Stimulated activated CD8-positive, alpha-beta memory T cell treated with anti-CD3 and anti-CD28 coated beads, Interleukin-7, amount 100 ng/mL, for 24 hours (primary cell): Measurements from ENCODE around the gene PCBP3.
"Not testable (repeated sequence)": the region's sequence is repeated elsewhere in the genome, so short reads cannot be mapped to it uniquely, and the experiment has no call there.

Experiments used
- DNase-seq: peaks from one replicate; pipeline ENCODE4 v3.0.0-alpha.2; 2020; ENCODE audit warnings: low read depth

PCBP3 gene

DNA sequence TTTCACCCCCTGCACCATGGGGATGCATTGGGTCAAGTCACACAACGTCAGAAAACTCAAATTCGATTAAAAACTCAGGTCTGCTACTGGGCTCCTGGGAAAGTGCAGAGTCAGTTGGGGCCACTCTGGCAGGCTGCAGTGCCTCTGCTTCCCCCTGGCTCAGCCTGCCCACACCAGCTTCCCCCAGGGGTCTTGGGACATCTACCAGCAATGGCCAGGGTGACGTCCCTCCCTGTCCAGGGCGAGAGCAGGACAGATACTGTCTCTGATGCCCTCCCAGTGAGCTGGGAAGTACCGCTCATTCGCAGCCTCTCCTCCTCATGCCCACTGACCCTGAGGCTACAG is 231.9 kb downstream of the PCBP3 start:
- DNase-seq = no peak

DNA sequence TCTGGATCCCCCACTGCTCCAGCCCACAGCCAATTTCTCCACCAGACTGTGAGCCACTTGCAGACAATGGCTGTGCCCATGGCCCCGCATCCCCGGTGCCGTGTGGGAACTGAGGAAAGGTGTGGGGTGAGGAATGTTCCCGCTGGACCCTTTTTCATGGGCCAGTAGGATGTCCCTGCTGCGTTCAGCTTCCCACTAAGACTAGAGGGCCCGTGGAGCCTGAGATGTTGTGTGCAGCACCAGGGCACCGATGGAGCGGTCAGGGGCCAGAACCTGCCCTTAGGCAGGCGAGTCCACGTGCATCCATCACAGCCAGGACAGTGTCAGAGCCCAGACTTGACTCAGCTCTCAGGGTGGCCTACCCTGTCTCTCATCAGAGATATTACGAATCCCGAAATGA is 232.4 kb downstream of the PCBP3 start:
- DNase-seq = no peak

DNA sequence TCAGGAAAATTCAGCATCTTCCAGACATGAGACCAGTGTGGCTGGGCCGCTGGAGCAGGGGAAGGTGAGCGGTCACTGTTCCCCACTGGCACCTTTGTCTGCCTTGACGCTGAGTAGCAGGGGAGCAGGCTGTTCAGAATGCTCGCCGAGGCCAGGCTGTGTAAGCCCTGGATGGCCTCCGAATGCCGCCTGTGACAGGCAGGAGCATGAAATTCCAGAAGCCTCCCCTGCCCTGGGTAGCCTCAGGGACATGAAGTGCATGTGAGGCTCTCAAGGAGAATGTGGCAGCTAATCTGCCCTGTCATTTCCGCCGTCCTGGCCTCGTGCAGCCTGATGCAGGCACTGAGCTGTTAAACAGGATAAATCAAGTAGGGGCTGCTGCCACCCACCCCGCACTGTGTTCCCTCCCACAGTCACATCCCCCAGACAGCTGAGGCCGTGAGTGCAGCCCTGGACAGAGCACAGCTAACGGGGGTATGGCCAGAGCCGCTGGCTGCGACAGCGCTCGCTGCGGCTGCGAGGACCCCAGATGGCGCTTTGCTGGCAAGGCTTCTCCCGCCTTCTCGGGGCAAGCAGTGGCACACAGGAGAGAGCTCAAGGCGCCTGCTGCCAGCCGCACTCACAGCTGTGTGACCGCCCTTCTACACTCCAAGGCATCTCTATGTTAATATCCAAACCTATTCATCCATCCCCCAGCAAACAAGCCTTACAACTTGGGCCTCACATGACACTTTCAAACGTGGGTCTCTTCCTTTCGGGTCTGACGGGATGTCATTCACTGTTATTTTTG is 233.1 kb downstream of the PCBP3 start:
- DNase-seq = no peak

DNA sequence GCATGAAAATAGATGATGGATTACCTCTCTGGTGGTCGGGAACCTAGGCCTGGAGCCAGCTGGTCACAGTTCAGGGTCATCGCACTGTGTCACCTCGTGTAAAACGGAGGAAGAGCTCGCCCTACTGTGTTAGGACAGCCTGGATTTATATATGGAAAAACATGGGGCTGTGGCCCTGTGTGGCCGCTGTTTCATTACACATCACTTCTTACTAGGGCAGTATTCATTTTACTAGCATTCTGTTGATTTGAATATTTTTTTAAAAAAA is 233.6 kb downstream of the PCBP3 start:
- DNase-seq = no peak

DNA sequence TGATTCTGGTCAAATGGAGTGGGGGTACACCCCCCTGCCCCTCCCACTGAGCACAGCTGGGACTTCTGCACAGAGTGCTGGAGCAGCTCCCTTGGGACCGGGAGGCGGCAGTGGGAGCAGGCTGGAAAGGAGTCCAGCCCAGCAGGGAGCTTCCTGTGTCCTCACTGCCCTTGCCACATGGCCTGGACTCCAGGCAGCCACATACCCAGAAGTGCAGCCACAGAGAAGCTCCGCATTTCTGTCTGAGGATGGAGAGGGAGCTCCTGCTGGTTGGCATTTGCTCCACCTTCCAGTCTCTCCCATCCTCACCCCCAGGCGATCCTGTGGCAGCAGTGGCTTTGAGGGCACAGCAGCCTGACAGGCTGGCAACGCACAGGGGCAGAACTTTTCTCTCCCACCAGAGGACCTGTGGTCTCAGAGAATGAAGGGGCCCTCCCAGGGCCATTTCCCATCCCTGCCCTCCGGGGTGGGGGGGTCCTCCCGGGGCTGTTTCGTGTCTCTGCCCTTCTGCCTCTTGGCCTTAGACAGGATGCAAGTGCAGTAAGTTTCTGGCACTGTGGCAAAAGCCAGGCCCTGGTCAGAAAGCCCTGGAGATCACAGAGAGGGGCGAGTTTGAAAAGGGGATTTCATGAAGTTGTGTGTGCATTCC is 234.4 kb downstream of the PCBP3 start:
- DNase-seq = no peak

DNA sequence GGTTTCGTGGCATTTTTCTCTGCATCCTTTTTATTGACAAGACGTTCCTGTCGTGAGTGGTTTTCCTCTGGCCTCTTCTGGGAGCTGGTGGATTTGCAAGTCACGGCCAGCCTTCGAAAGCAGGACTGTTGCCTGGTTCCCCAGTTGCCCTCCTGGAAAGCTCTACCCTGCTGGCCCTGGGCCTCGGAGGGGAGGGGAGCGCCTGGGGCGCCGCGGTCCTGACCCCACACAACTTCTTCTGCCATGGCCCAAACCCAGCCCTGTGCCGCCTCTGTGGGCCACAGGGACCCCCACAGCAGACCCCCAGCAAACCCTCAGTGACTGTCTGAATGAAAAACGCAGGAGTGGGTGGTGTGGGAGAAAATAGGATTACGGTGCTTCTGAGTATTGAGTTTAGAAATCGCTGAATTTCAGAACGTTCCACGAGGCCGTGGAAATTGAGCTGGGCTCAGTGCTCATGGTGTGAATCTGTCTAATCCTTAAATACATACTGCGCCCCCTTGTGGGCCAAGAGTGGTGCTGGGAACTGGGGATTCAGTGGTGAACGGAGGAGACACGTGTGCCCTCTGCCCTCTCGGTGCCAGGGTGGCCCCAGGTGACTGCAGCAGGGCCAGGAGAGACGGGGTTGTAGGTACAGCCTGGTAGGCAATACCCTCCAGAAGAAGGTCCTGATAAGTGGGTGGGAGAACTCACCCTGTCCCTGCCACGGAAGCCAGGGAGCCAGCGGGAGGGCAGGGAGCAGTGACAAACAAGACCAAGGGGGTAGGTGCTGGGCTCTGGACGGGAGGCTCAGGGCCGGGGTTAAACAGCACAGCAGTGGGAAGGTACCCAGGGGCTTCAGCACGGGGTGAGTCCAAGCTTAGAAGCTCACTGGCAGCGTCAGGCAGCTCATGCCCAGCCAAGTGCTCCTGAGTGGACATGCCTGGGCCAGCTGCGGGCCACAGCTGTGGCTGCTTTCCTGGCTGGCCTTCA is 236.9 kb downstream of the PCBP3 start:
- DNase-seq = peak; percentile 62

DNA sequence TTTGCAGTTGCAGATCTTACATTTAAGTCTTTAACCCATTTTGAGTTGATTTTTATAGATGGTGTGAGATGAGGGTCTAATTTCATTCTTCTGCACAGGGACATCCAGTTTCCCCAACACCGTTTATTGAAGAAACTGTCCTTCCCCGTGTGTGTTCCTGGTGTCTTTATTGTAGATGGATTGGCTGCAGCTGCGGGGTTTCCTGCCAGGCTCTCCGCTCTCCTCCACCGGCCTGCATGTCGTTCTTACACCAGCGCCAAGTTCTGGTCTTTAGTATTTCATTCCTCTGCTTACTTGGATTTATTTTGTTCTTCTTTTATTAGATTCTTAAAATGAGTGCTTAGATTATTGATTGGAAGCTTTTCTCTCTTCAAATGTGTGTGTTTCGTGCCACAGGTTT is 239.1 kb downstream of the PCBP3 start:
- DNase-seq = no peak

DNA sequence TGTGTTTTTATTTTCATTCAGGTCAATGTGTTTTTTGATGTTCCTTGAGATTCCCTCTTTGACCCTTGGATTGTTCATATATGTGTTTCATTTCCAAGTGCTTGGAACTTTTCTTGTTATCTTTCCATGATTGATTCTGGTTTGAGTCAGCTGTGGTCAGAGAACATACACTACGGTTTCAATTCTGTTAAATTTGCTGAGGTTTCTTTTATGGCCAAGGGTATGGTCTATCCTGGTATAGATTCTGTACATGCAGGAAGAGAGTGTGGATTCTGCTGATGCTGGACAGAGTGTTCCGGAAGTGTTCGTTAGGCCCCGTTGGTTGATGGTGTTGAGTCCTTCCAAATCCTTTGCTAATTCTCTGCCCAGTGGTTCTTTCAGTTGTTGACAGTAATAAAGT is 239.6 kb downstream of the PCBP3 start:
- DNase-seq = no peak

DNA sequence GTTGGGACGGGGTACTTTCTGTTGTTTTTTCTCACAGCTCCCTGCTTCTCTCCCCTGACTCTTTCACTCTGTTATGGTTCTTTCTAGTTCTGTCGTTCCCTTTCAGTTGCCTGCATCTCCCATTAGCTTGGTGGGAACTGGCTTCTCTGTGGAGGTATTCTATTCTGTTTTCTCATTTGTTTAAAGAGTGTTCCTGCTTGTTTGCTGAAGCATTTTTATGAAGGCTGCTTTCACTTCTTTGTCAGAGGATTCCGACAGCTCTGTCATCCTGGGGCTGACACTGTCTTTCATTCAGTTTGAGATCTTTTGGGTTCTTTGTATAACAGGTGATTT is 242.0 kb downstream of the PCBP3 start:
- no peak for DNase-seq

DNA sequence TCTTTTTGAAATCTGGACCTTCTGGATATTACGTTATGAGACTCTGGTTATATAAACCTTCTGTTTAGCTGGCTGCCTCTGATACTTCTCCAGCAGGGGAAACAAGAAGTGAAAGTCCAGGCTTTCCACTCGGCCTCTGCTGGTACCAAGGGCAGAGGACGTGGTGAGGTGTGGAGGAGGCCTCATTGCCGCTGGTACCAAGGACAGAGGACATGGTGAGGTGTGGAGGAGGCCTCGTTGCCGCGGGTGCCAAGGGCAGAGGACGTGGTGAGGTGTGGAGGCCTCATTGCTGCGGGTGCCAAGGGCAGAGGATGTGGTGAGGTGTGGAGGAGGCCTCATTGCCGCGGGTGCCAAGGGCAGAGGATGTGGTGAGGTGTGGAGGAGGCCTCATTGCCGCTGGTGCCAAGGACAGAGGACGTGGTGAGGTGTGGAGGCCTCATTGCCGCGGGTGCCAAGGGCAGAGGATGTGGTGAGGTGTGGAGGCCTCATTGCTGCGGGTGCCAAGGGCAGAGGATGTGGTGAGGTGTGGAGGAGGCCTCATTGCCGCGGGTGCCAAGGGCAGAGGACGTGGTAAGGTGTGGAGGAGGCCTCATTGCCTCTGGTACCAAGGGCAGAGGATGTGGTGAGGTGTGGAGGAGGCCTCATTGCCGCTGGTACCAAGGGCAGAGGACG is 242.5 kb downstream of the PCBP3 start:
- not testable (repeated sequence) for DNase-seq

DNA sequence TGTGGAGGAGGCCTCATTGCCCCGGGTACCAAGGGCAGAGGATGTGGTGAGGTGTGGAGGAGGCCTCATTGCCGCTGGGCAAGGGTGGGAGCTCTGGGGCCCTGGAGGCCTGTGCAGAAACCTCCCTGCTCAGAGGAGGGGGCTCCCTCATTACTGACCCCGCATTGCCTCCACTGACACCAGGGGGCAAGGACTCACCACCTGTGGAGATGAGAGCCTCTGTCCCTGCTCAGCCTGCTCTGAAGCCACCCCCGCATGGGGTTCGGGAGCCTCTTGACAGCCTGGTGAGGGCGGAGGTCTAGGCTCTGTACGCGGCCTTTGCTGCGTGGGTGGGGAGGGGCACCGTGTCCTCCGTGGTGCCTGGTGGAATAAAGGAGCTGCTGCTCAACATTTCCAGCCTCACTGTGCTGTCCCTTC is 243.1 kb downstream of the PCBP3 start:
- DNase-seq = no peak

DNA sequence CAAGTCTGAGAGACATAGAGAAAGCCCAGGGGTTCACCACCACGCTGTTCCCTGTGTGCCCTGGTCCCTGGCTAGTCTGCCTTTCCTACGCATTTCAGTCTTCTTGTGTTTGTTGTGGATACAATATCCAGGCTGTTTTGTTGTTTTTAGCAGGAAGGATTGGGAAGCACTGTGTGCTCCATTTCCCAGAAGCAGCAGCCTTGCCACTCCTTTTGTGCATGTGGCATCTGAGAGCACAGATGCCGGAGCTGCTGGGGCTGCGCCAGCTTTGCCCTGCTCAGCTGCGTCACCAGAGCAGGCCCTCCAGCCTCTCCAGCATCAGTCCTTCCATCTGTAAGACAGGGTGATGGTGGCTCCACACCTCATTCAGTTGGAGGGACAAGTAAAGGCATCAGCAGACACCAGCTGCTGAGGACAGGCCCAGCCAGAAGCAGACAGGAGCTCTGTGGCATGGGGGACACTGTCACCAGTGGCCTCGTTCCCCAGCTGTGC is 243.6 kb downstream of the PCBP3 start:
- DNase-seq = no peak

DNA sequence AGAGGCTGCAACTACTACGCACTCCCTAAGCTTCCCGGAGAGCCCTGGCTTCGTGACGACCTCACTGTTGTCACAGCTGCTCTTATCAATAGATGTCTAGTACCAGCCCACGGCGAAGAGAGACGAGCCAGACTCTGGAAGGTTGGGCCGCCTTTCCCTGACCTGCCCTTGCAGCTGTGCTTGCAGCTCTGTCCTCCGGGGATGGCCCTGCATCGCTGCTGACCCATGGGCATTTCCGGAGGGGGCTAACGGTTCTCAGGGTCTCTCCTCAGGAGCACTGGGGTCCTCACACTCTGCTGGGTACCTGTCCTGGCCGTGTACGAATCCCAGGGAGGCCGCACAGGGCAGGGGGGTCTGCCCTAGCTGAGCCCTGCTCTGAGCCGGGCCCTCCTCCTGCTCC is 244.3 kb downstream of the PCBP3 start:
- DNase-seq = no peak

DNA sequence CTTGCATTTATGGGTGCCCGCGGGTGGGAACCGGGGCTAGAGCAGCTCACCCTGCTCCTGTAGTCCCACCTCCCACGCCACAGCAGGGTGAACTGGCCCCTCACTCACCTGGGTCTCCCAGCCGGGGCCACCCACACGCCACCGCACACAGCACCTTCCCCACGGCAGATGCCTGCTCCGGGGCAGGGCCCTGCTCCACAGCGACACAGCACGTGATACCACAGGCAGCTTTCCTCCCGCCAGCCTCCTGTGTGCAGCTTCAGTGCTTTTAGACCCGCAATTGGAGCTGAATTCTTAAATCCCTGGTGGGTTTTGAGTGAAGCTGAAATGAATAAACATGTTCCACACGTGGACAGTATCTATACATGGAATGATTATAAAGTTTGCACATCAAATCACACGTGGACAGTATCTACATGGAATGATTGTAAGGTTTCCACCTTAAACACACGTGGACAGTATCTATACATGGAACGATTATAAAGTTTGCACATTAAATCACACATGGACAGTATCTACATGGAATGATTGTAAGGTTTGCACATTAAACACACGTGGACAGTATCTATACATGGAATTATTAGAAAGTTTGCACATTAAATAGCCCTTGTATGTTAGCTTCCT is 245.0 kb downstream of the PCBP3 start:
- no peak for DNase-seq

DNA sequence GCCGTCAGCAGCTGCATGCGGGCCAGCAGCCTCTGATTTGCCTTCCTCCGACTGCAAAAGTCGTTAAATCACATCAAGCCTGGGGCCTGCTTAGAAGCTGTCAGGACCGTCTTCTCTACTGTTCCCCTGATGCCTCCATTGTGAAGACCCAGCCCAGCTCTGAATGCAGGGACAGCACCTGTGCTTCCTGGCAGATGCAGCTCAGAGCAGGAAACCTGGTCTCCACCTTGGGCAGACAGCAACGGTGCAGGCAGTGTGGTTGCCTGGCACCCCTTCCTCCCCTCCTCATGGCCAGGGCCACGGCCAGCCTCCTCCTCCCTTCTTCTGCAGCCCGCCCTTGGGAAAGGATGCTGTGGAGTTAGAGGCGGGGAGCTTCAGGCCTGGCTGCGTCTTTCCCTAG is 245.7 kb downstream of the PCBP3 start:
- DNase-seq = no peak

DNA sequence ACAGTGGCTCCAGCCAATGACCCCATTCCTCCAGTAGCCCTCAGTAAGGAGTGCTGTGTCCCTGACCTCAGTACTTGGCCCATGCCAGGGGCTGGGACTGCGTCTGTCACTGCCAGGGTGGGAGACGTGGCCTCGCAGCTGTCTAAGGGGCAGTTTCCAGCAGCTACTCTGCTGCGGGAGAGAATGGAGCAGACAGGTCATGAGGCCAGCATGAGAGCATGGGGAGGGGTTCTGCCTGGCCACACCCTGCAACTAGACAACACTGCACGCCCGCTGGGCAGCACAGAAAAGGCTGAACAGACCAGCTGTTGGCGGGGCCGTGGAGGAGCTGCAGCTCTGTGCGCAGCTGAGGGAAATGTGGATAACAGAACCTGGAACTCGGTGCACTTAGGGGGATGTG is 246.4 kb downstream of the PCBP3 start:
- no peak for DNase-seq

DNA sequence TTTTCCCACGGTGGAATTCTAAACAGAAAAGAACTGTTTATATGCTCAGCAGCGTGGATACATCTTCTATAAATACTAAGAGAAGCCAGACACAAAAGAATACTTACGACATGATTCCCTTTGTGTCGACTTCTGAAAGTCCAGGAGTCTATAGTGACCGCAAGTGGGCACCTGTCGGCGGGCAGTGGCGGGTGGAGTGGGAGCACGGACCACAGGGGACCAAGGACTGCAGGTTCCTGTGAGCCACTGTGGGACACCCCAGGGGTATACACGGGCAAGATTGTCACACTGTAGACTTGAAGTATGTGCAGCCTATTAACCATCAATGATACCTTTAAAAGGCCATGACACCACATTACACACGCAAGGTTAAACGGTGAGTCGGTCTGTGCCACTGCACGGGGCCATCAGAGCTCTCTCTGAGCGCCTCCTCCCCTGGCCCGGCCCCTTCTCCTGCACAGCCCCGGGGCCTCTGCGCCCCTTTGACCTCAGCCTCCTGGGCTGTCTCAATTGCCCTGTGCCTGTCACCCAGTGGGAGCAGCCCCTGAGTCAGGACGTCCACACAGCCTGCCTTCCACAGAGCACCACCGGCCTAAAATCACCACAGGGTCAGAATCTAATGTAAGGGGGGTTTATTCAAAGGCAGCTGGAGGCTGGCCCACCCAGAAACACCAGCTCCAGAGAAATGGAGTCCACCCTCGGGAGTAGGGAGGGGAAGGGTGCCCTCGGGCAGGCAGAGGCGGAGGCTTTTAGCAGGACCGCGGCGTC is 248.0 kb downstream of the PCBP3 start:
- DNase-seq = no peak

DNA sequence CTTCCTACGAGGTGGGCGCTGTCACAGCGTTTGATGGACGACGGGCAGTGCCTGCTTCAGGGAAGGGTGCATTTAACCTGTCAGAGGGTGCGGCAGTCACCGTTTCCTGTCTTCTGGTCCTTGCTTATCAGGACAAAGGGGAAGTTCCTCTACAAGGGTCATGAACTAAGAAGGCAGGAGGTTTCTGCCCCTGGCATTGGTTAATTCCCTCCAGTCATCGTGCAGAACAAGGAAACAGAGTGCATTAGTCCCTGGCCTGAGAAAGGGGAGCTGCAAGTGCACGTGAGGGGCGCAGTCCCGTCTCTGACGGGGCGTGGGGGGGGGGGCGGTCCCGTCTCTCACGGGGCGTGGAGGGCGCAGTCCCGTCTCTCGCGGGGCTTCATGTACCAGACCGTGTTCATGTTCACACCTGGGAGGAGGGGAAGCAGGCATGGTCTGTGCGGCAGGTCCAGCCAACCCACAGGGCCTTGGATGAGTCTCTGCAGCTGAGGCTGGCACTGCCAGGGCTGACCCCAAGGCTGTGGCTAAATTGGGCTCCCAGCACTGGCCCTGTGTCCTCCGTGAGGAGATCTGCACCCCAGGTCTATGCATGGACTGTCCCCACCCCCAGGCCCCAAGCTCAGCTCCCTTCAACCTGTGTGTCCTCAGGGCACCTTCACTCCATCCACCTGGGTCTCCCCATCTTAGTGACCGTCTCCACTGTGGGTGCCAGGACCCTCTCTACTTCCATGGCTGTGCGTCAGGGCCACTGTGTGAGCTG is 248.8 kb downstream of the PCBP3 start:
- no peak for DNase-seq

DNA sequence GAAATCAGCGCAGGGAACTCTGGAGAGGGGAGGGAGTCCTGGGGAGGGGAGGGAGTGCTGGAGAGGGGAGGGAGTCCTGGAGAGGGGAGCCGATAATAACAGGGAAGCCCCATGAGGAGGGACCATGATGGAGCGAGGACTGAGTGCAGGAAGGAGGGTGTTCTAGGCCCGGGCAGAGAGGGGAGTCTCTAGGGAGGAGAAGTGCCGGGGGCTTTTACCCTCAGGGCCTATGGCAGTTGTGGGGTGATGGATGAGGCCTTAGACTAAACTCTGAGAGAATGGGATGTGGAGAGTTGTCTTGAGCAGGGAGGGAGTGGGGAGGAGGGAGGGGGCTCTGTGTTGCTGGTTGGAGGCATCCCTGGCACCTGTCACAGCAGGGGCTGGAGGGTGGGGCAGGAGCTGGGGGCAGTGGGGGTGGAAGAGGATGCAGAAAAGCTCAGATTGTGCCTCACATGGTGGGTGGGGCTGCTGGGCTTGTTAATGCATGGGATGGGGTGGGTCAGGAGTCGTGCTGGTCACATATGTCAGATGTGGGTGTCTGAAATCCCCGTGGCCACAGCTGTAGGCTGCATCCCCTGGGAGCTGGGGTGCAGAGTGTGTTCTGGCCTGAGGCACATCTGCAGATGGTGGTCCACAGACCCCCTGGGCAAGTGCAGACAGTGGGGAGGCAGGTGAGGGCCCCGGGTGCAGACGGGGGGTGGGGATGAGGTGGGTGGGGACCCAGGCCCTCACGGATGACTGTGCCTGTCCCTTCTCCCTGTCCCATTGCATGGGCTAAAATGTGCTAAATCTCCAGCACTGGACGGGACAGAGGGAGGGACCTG is 249.6 kb downstream of the PCBP3 start:
- no peak for DNase-seq
